Breast epithelium (tissue), 3 donors: ENCODE results near the gene TBL3.

ENCODE experiments used
- CTCF ChIP-seq, 3 donors: fragments of 450-650 bp; IDR thresholded peaks; one replicate each; pipeline ENCODE4 v1.5.1; 2016 to 2017; ENCODE audit warnings: antibody characterized with exemption in 3 of 3, mild to moderate bottlenecking in 3 of 3, moderate library complexity in 3 of 3
- POLR2A ChIP-seq: fragments of 450-650 bp; IDR thresholded peaks from one replicate; pipeline ENCODE4 v1.6.1; 2016; ENCODE audit warnings: antibody characterized with exemption, mild to moderate bottlenecking, moderate library complexity

GRCh38 chr16:1987198-1987597 lies 15.3 kb downstream of the TBL3 start:
- TF ChIP-seq CTCF (IDR thresholded peaks at IDR 0.05): no peak
- no peak for TF ChIP-seq POLR2A
